T-helper 17 cell (primary cell): Measurements from ENCODE around the gene ZNF729. TPM values are rescaled to one million over a fixed set of nuclear protein-coding genes. Genes with fewer than 3 reads are reported as not detected.
"Not testable (repeated sequence)": the region's sequence is repeated elsewhere in the genome, so short reads cannot be mapped to it uniquely, and the experiment has no call there.

ENCODE experiments used
- ATAC-seq: fragments of 150-1000 bp; cut with Tn5 transposase; 2 replicates; pipeline ENCODE4 v1.10.0; 2021; ENCODE audit warnings: mild to moderate bottlenecking, moderate library complexity
- DNase-seq, 3 donors: peaks; one replicate each; pipeline versions ENCODE4 v3.0.0 to v3.0.0-alpha.2; 2020 to 2021
- H3K9me3 ChIP-seq: one replicate; pipeline ENCODE4 v1.7.0; 2013; ENCODE audit warnings: low read length, mild to moderate bottlenecking; ENCODE audit not compliant: control insufficient read depth, poor library complexity, severe bottlenecking
- H3K27ac Mint-ChIP-seq: one replicate; pipeline ENCODE4 v1.8.0; 2022; ENCODE audit warnings: mild to moderate bottlenecking, moderate library complexity, mixed read lengths
- H3K27me3 Mint-ChIP-seq: one replicate; pipeline ENCODE4 v1.8.0; 2022; ENCODE audit warnings: mixed read lengths
- H3K36me3 Mint-ChIP-seq: one replicate; pipeline ENCODE4 v1.8.0; 2022; ENCODE audit warnings: low read depth, mixed read lengths
- H3K4me1 Mint-ChIP-seq: one replicate; pipeline ENCODE4 v1.8.0; 2022; ENCODE audit warnings: mild to moderate bottlenecking, mixed read lengths
- H3K4me3 Mint-ChIP-seq: one replicate; pipeline ENCODE4 v1.8.0; 2022; ENCODE audit warnings: mild to moderate bottlenecking, moderate library complexity, mixed read lengths
- total RNA-seq, 4 donors: library from RNA in 2 of 4; stranded (reverse) in 2 of 4; gene quantifications; one replicate each; pipeline ENCODE4 v1.2.3 and lab custom pipeline; 2022 to 2026

ZNF729 gene
- total RNA-seq (not detected), total RNA-seq (lab: John Stamatoyannopoulos, UW) (0 reads per million in 2 donors)

- no peaks in the 10 kb centered on the region for H3K36me3 Mint-ChIP-seq
- DNase-seq (no peak), ATAC-seq (no peak)
- no peaks in the 10 kb centered on the region for H3K4me1 Mint-ChIP-seq
- peaks cover 2% of the 10 kb centered on the region for H3K9me3 ChIP-seq
- no peak within 1 kb of the TSS for H3K4me3 Mint-ChIP-seq
- H3K27me3 Mint-ChIP-seq, result peaks cover 11% of the 10 kb centered on the region
- H3K27ac Mint-ChIP-seq, result no peak within 1 kb of the TSS
Observed at GRCh38 chr19:22286151-22286810, at the start of gene ZNF729. Gene ZNF729, plus strand, starts transcription at chr19:22286441. Its CDS starts 85 bp downstream, at chr19:22286526.

GRCh38 chr19:22256856-22257255 lies 29.4 kb upstream of the ZNF729 start:
- no peak overlapping the region for H3K27ac Mint-ChIP-seq
- no peak overlapping the region for H3K4me3 Mint-ChIP-seq
- no peaks in the 10 kb centered on the region for H3K27me3 Mint-ChIP-seq
- DNase-seq, result no peak
- H3K36me3 Mint-ChIP-seq, result no peaks in the 10 kb centered on the region
- ATAC-seq, result no peak
- no peaks in the 10 kb centered on the region for H3K9me3 ChIP-seq
- no peaks in the 10 kb centered on the region for H3K4me1 Mint-ChIP-seq

- no peak overlapping the region for H3K27ac Mint-ChIP-seq
- DNase-seq, result no peak
Observed at GRCh38 chr19:22257381-22257780, 28.9 kb upstream of the ZNF729 start.

GRCh38 chr19:22257916-22258315 lies 28.3 kb upstream of the ZNF729 start:
- no peak overlapping the region for H3K27ac Mint-ChIP-seq

More at GRCh38 chr19:22257381-22257780, 28.9 kb upstream of the ZNF729 start:
- no peak overlapping the region for H3K4me3 Mint-ChIP-seq
- ATAC-seq, result no peak
- H3K27me3 Mint-ChIP-seq, result no peaks in the 10 kb centered on the region
- H3K36me3 Mint-ChIP-seq, result no peaks in the 10 kb centered on the region
- no peaks in the 10 kb centered on the region for H3K9me3 ChIP-seq
- no peaks in the 10 kb centered on the region for H3K4me1 Mint-ChIP-seq

GRCh38 chr19:22260499-22260898 lies 25.7 kb upstream of the ZNF729 start:
- H3K27me3 Mint-ChIP-seq, result no peaks in the 10 kb centered on the region

More at GRCh38 chr19:22257916-22258315, 28.3 kb upstream of the ZNF729 start:
- H3K9me3 ChIP-seq, result no peaks in the 10 kb centered on the region
- Mint-ChIP-seq H3K36me3 (no peaks in the 10 kb centered on the region), H3K4me3 (no peak overlapping the region), H3K4me1 (no peaks in the 10 kb centered on the region), H3K27me3 (no peaks in the 10 kb centered on the region)
- no peak for ATAC-seq
- no peak for DNase-seq

GRCh38 chr19:22261596-22261995 lies 24.6 kb upstream of the ZNF729 start:
- H3K36me3 Mint-ChIP-seq, result no peaks in the 10 kb centered on the region
- no peak for ATAC-seq
- no peak overlapping the region for H3K4me3 Mint-ChIP-seq
- H3K27ac Mint-ChIP-seq, result no peak overlapping the region
- H3K9me3 ChIP-seq, result no peaks in the 10 kb centered on the region
- H3K4me1 Mint-ChIP-seq, result no peaks in the 10 kb centered on the region
- no peaks in the 10 kb centered on the region for H3K27me3 Mint-ChIP-seq
- no peak for DNase-seq

More at GRCh38 chr19:22260499-22260898, 25.7 kb upstream of the ZNF729 start:
- Mint-ChIP-seq H3K4me3 (no peak overlapping the region), H3K36me3 (no peaks in the 10 kb centered on the region), H3K27ac (no peak overlapping the region), H3K4me1 (no peaks in the 10 kb centered on the region)
- ATAC-seq (no peak), DNase-seq (no peak)
- H3K9me3 ChIP-seq, result no peaks in the 10 kb centered on the region

GRCh38 chr19:22263121-22263520 lies 23.1 kb upstream of the ZNF729 start:
- Mint-ChIP-seq H3K4me3 (no peak overlapping the region), H3K27me3 (no peaks in the 10 kb centered on the region), H3K27ac (no peak overlapping the region)

GRCh38 chr19:22321554-22321953 lies 35.3 kb downstream of the ZNF729 start:
- not testable (repeated sequence) for H3K36me3 Mint-ChIP-seq, DNase-seq, H3K4me3 Mint-ChIP-seq, H3K27ac Mint-ChIP-seq, H3K27me3 Mint-ChIP-seq, ATAC-seq, H3K4me1 Mint-ChIP-seq, H3K9me3 ChIP-seq

More at GRCh38 chr19:22263121-22263520, 23.1 kb upstream of the ZNF729 start:
- no peak for DNase-seq
- Mint-ChIP-seq H3K36me3 (no peaks in the 10 kb centered on the region), H3K4me1 (no peaks in the 10 kb centered on the region)
- ATAC-seq, result no peak
- no peaks in the 10 kb centered on the region for H3K9me3 ChIP-seq

- ATAC-seq, result no peak
- Mint-ChIP-seq H3K4me1 (no peaks in the 10 kb centered on the region), H3K36me3 (no peaks in the 10 kb centered on the region)
Observed at GRCh38 chr19:22326219-22326618, 40.0 kb downstream of the ZNF729 start.

GRCh38 chr19:22327321-22327720 lies 41.1 kb downstream of the ZNF729 start:
- H3K36me3 Mint-ChIP-seq, result no peaks in the 10 kb centered on the region
- H3K9me3 ChIP-seq, result no peaks in the 10 kb centered on the region
- no peak overlapping the region for H3K4me3 Mint-ChIP-seq
- H3K4me1 Mint-ChIP-seq, result no peaks in the 10 kb centered on the region
- DNase-seq (no peak), ATAC-seq (no peak)
- no peaks in the 10 kb centered on the region for H3K27me3 Mint-ChIP-seq
- no peak overlapping the region for H3K27ac Mint-ChIP-seq

More at GRCh38 chr19:22326219-22326618, 40.0 kb downstream of the ZNF729 start:
- Mint-ChIP-seq H3K27ac (no peak overlapping the region), H3K4me3 (no peak overlapping the region), H3K27me3 (no peaks in the 10 kb centered on the region)
- no peak for DNase-seq
- H3K9me3 ChIP-seq, result no peaks in the 10 kb centered on the region

GRCh38 chr19:22331521-22331920 lies 45.3 kb downstream of the ZNF729 start:
- no peak overlapping the region for H3K4me3 Mint-ChIP-seq
- no peaks in the 10 kb centered on the region for H3K36me3 Mint-ChIP-seq
- no peak overlapping the region for H3K27ac Mint-ChIP-seq
- DNase-seq (no peak), ATAC-seq (no peak)
- no peaks in the 10 kb centered on the region for H3K27me3 Mint-ChIP-seq
- H3K9me3 ChIP-seq, result no peaks in the 10 kb centered on the region
- no peaks in the 10 kb centered on the region for H3K4me1 Mint-ChIP-seq

- DNase-seq, result no peak
- no peak overlapping the region for H3K27ac Mint-ChIP-seq
Observed at GRCh38 chr19:22332924-22333323, 46.7 kb downstream of the ZNF729 start.

GRCh38 chr19:22335716-22336115 lies 49.5 kb downstream of the ZNF729 start:
- Mint-ChIP-seq H3K27me3 (no peaks in the 10 kb centered on the region), H3K4me3 (no peak overlapping the region), H3K4me1 (no peaks in the 10 kb centered on the region), H3K27ac (no peak overlapping the region), H3K36me3 (no peaks in the 10 kb centered on the region)
- H3K9me3 ChIP-seq, result no peaks in the 10 kb centered on the region
- ATAC-seq (no peak), DNase-seq (no peak)

More at GRCh38 chr19:22332924-22333323, 46.7 kb downstream of the ZNF729 start:
- no peak for ATAC-seq
- Mint-ChIP-seq H3K36me3 (no peaks in the 10 kb centered on the region), H3K4me1 (no peaks in the 10 kb centered on the region), H3K4me3 (no peak overlapping the region), H3K27me3 (no peaks in the 10 kb centered on the region)
- H3K9me3 ChIP-seq, result no peaks in the 10 kb centered on the region

GRCh38 chr19:22354665-22355064 lies 68.4 kb downstream of the ZNF729 start:
- H3K27ac Mint-ChIP-seq, result no peak overlapping the region
- no peaks in the 10 kb centered on the region for H3K27me3 Mint-ChIP-seq
- H3K4me3 Mint-ChIP-seq, result no peak overlapping the region
- no peaks in the 10 kb centered on the region for H3K36me3 Mint-ChIP-seq
- no peaks in the 10 kb centered on the region for H3K4me1 Mint-ChIP-seq
- ATAC-seq (no peak), DNase-seq (no peak)
- no peaks in the 10 kb centered on the region for H3K9me3 ChIP-seq
